ENCODE measurements around the gene DCTD. TPM values are rescaled to one million over a fixed set of nuclear protein-coding genes. Genes with fewer than 3 reads are reported as not detected.

DCTD gene
- total and polyA plus RNA-seq, 2 of the 13 experiments (the other 11 are each of a cell fraction or from before 2014, with no cell fraction given) = 85.1 to 95.3 TPM

GRCh38 chr4:182895791-182896292 is 21.3 kb downstream of the DCTD start (continued):
- no peak for TF ChIP-seq KDM3A (CRISPR knock-in tag; IDR thresholded peaks at IDR 0.05; ENCODE audit: low read depth)
- no peak for TF ChIP-seq RAD51 (IDR thresholded peaks at IDR 0.05; ENCODE audit: borderline replicate concordance)
- no peak for TF ChIP-seq SP1 (IDR thresholded peaks at IDR 0.05)
- TF ChIP-seq SP1 (CRISPR knock-in tag; IDR thresholded peaks at IDR 0.05) = no peak
- TF ChIP-seq MIER2 (CRISPR knock-in tag; IDR thresholded peaks at IDR 0.05) = no peak
- no peak for TF ChIP-seq PBX3 (CRISPR knock-in tag; IDR thresholded peaks at IDR 0.05; ENCODE audit: borderline replicate concordance)
- no peak for TF ChIP-seq RERE (CRISPR knock-in tag; IDR thresholded peaks at IDR 0.05; ENCODE audit: low read depth)
- TF ChIP-seq RFX3 (CRISPR knock-in tag; IDR thresholded peaks at IDR 0.05) = no peak
- TF ChIP-seq ZNF430 (CRISPR knock-in tag; IDR thresholded peaks at IDR 0.05) = peak; percentile 70
- TF ChIP-seq JUNB (CRISPR knock-in tag; IDR thresholded peaks at IDR 0.05; ENCODE audit: borderline replicate concordance) = peak; percentile 39; the same call in 1 of the 2 replicates
- TF ChIP-seq HOXD1 (CRISPR knock-in tag; IDR thresholded peaks at IDR 0.05) = peak; percentile 66; the same call in 1 of the 2 replicates
- TF ChIP-seq PHF21A (CRISPR knock-in tag; IDR thresholded peaks at IDR 0.05) = peak; percentile 92
- TF ChIP-seq SRSF4 (IDR thresholded peaks at IDR 0.05; ENCODE audit: low read depth, low read length, poor library complexity, severe bottlenecking) = no peak
- TF ChIP-seq CENPBD1 (CRISPR knock-in tag; IDR thresholded peaks at IDR 0.05; ENCODE audit: borderline replicate concordance, low read depth) = no peak
- TF ChIP-seq LCORL (IDR thresholded peaks at IDR 0.05) = no peak
- peak; percentile 78 for TF ChIP-seq LCORL (CRISPR knock-in tag; IDR thresholded peaks at IDR 0.05)
- TF ChIP-seq ATAD3A (CRISPR knock-in tag; IDR thresholded peaks at IDR 0.05) = no peak
- peak; percentile 61; the same call in 1 of the 2 replicates for TF ChIP-seq MLXIP (CRISPR knock-in tag; IDR thresholded peaks at IDR 0.05; ENCODE audit: borderline replicate concordance)
- no peak for TF ChIP-seq ZNF362 (CRISPR knock-in tag; IDR thresholded peaks at IDR 0.05; ENCODE audit: borderline replicate concordance)

All from HepG2 (cell line).